ENCODE measurements around the gene MBIP. TPM values are rescaled to one million over a fixed set of nuclear protein-coding genes. Genes with fewer than 3 reads are reported as not detected.

MBIP gene
- polyA plus RNA-seq, 1 donor from 2014 or later: 52.1 TPM

DNA sequence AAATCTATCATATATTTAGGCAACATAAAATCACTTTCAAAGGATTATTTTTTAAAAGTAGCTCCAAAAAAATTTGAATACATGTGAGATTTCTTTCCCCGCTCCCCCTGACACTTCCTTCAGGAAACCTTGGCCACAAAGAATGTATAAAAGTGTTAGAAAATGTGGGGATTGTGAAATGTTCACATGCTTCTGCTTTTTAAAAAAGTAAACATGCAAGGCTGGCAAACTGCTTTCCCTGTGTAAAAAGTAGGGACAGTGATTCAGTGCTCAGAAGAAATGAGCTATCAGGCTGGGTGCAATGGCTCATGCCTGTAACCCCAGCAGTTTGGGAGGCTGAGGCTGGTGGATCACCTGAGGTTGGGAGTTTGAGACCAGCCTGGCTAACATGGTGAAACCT is 26.6 kb downstream of the MBIP start:
- H4K20me1 ChIP-seq (ENCODE audit: insufficient read depth): no peaks in the 10 kb centered on the region
- H3K27ac ChIP-seq (ENCODE audit: low read length): no peak overlapping the region
- H3K27me3 ChIP-seq (ENCODE audit: insufficient read depth, low read depth, low read length): no peaks in the 10 kb centered on the region
- no peak overlapping the region for H3K4me3 ChIP-seq (ENCODE audit: low read length)
- no peaks in the 10 kb centered on the region for H3F3A ChIP-seq (ENCODE audit: insufficient read depth, low read length, poor library complexity, severe bottlenecking)
- H3K9ac ChIP-seq (ENCODE audit: low read length): no peak overlapping the region
- TF ChIP-seq, protein P1, sequence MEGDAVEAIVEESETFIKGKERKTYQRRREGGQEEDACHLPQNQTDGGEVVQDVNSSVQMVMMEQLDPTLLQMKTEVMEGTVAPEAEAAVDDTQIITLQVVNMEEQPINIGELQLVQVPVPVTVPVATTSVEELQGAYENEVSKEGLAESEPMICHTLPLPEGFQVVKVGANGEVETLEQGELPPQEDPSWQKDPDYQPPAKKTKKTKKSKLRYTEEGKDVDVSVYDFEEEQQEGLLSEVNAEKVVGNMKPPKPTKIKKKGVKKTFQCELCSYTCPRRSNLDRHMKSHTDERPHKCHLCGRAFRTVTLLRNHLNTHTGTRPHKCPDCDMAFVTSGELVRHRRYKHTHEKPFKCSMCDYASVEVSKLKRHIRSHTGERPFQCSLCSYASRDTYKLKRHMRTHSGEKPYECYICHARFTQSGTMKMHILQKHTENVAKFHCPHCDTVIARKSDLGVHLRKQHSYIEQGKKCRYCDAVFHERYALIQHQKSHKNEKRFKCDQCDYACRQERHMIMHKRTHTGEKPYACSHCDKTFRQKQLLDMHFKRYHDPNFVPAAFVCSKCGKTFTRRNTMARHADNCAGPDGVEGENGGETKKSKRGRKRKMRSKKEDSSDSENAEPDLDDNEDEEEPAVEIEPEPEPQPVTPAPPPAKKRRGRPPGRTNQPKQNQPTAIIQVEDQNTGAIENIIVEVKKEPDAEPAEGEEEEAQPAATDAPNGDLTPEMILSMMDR (IDR thresholded peaks at IDR 0.05; ENCODE audit: poor library complexity, severe bottlenecking): no peak
- TF ChIP-seq MXI1 (conservative IDR thresholded peaks at IDR 0.05; ENCODE audit: poor library complexity, severe bottlenecking) (no peak), SMC3 (conservative IDR thresholded peaks at IDR 0.05; ENCODE audit: poor library complexity) (no peak), POLR2AphosphoS5 (IDR thresholded peaks at IDR 0.05) (no peak), TAF1 (IDR thresholded peaks at IDR 0.05; ENCODE audit: low read depth) (no peak), EP300 (conservative IDR thresholded peaks at IDR 0.05; ENCODE audit: poor library complexity, severe bottlenecking) (no peak), RAD21 (conservative IDR thresholded peaks at IDR 0.05) (no peak), EZH2 (IDR thresholded peaks at IDR 0.05; ENCODE audit: borderline replicate concordance, insufficient read depth, low read length, poor library complexity, severe bottlenecking) (no peak)
- TF ChIP-seq, protein P2, sequence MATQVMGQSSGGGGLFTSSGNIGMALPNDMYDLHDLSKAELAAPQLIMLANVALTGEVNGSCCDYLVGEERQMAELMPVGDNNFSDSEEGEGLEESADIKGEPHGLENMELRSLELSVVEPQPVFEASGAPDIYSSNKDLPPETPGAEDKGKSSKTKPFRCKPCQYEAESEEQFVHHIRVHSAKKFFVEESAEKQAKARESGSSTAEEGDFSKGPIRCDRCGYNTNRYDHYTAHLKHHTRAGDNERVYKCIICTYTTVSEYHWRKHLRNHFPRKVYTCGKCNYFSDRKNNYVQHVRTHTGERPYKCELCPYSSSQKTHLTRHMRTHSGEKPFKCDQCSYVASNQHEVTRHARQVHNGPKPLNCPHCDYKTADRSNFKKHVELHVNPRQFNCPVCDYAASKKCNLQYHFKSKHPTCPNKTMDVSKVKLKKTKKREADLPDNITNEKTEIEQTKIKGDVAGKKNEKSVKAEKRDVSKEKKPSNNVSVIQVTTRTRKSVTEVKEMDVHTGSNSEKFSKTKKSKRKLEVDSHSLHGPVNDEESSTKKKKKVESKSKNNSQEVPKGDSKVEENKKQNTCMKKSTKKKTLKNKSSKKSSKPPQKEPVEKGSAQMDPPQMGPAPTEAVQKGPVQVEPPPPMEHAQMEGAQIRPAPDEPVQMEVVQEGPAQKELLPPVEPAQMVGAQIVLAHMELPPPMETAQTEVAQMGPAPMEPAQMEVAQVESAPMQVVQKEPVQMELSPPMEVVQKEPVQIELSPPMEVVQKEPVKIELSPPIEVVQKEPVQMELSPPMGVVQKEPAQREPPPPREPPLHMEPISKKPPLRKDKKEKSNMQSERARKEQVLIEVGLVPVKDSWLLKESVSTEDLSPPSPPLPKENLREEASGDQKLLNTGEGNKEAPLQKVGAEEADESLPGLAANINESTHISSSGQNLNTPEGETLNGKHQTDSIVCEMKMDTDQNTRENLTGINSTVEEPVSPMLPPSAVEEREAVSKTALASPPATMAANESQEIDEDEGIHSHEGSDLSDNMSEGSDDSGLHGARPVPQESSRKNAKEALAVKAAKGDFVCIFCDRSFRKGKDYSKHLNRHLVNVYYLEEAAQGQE (IDR thresholded peaks at IDR 0.05; ENCODE audit: borderline replicate concordance): no peak
- no peaks in the 10 kb centered on the region for H3K9me2 ChIP-seq (ENCODE audit: insufficient read depth, low read length)
- no peak overlapping the region for H2AFZ ChIP-seq (ENCODE audit: low read depth, low read length)
- H3K36me3 ChIP-seq (ENCODE audit: insufficient read depth, low read length): peaks cover 19% of the 10 kb centered on the region
- H3K79me2 ChIP-seq (replicated peaks; ENCODE audit: insufficient read depth, low read length): no peaks in the 10 kb centered on the region
- H3K9me3 ChIP-seq (ENCODE audit: low read length): no peaks in the 10 kb centered on the region
- H3K4me2 ChIP-seq (ENCODE audit: low read length): no peak overlapping the region

DNA sequence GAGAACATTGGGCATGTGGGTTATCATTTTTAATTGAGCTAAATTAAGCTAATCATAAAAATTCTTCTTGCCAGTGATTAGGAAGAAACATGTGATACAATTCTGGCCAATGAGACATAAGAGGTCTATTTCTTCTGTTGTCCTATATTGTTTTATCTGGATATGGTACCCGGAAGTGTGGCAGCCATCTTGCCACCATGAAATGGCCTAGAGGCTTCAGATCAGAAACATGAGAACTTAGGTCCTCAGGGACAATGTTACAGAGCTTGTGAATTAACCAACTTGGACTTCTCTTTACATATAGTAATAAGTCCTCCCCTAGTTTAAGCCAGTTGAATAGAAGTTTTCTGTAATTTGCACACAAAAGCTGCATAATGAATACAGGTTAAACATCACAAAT is 30.5 kb downstream of the MBIP start:
- Histone ChIP-seq H3K9ac (ENCODE audit: low read length) (no peak overlapping the region), H3K27me3 (ENCODE audit: insufficient read depth, low read depth, low read length) (no peaks in the 10 kb centered on the region), H3K4me3 (ENCODE audit: low read length) (no peak overlapping the region), H3K9me3 (ENCODE audit: low read length) (no peaks in the 10 kb centered on the region), H3K27ac (ENCODE audit: low read length) (no peak overlapping the region), H4K20me1 (ENCODE audit: insufficient read depth) (no peaks in the 10 kb centered on the region), H3K36me3 (ENCODE audit: insufficient read depth, low read length) (no peaks in the 10 kb centered on the region), H3F3A (ENCODE audit: insufficient read depth, low read length, poor library complexity, severe bottlenecking) (no peaks in the 10 kb centered on the region), H3K4me2 (ENCODE audit: low read length) (no peak overlapping the region), H3K79me2 (replicated peaks; ENCODE audit: insufficient read depth, low read length) (no peaks in the 10 kb centered on the region), H2AFZ (ENCODE audit: low read depth, low read length) (no peak overlapping the region), H3K9me2 (ENCODE audit: insufficient read depth, low read length) (no peaks in the 10 kb centered on the region)
- TF ChIP-seq, protein P1 (IDR thresholded peaks at IDR 0.05; ENCODE audit: poor library complexity, severe bottlenecking): no peak
- TF ChIP-seq POLR2AphosphoS5 (IDR thresholded peaks at IDR 0.05): no peak
